SU-DHL-6 (cell line): Measurements from ENCODE around the gene CDC42BPA.

ENCODE experiments used
- H2AFZ ChIP-seq: fragments of 200-600 bp; sonication (generic); 2 replicates; pipeline ENCODE4 v1.6.1; 2014; ENCODE audit warnings: low read depth, mild to moderate bottlenecking, moderate library complexity, mixed read lengths, antibody characterized with exemption, low read length; ENCODE audit not compliant: severe bottlenecking
- H3F3A ChIP-seq: fragments of 200-600 bp; shearing (Covaris generic); 2 replicates; pipeline ENCODE4 v1.6.0; 2016; ENCODE audit warnings: antibody characterized with exemption, mild to moderate bottlenecking; ENCODE audit not compliant: insufficient read depth
- H3K27ac ChIP-seq: fragments of 200-600 bp; sonication (generic); 2 replicates; pipeline ENCODE4 v1.5.1; 2016; ENCODE audit warnings: low read depth, mild to moderate bottlenecking, low read length, moderate library complexity, mixed read lengths
- H3K27me3 ChIP-seq: fragments of 200-600 bp; sonication (generic), shearing (Covaris generic); 2 replicates; pipeline ENCODE4 v1.6.0; 2014; ENCODE audit warnings: mild to moderate bottlenecking, low read length
- H3K36me3 ChIP-seq: fragments of 200-600 bp; sonication (generic); 2 replicates; pipeline ENCODE4 v1.6.1; 2014; ENCODE audit warnings: mild to moderate bottlenecking, low read length, mixed read lengths
- H3K4me2 ChIP-seq: fragments of 300-600, 200-600 bp; shearing (Covaris generic), sonication (generic); 2 replicates; pipeline ENCODE4 v1.6.0; 2014; ENCODE audit warnings: low read length, low read depth, mild to moderate bottlenecking; ENCODE audit not compliant: poor library complexity, severe bottlenecking
- H3K4me3 ChIP-seq: fragments of 200-600 bp; sonication (generic); 2 replicates; pipeline ENCODE4 v1.5.1; 2014; ENCODE audit warnings: antibody characterized with exemption, low read length, mild to moderate bottlenecking, mixed read lengths; ENCODE audit not compliant: insufficient read depth, poor library complexity, severe bottlenecking
- H3K79me2 ChIP-seq: fragments of 200-600 bp; sonication (generic); 2 replicates; pipeline ENCODE4 v1.6.1; 2014; ENCODE audit warnings: mild to moderate bottlenecking, low read length, moderate library complexity; ENCODE audit not compliant: insufficient read depth
- H3K9ac ChIP-seq: fragments of 200-600 bp; sonication (generic); 2 replicates; pipeline ENCODE4 v1.7.0; 2014; ENCODE audit warnings: mild to moderate bottlenecking, low read length
- H3K9me2 ChIP-seq: fragments of 200-600 bp; sonication (generic); replicated peaks from 2 replicates; pipeline ENCODE4 v1.6.1; 2014; ENCODE audit warnings: low read length; ENCODE audit not compliant: insufficient read depth
- H3K9me3 ChIP-seq: fragments of 200-600 bp; sonication (generic); 2 replicates; pipeline ENCODE4 v1.6.1; 2014; ENCODE audit warnings: low read length, mixed read lengths; ENCODE audit not compliant: insufficient read depth
- H4K20me1 ChIP-seq: fragments of 200-600 bp; sonication (generic); 2 replicates; pipeline ENCODE4 v1.6.1; 2014; ENCODE audit warnings: low read depth, mild to moderate bottlenecking, antibody characterized with exemption, low read length, moderate library complexity, mixed read lengths
- CTCF ChIP-seq: fragments of 200-600 bp; sonication (generic); IDR thresholded peaks from one replicate; pipeline ENCODE4 v1.5.1; 2017; ENCODE audit warnings: antibody characterized with exemption, mild to moderate bottlenecking, low read length, moderate library complexity; ENCODE audit not compliant: insufficient read depth, poor library complexity, severe bottlenecking
- EZH2phosphoT487 ChIP-seq: fragments of 200-600 bp; sonication (generic), shearing (Covaris generic); conservative IDR thresholded peaks from 2 replicates; pipeline ENCODE4 v1.6.1; 2018; ENCODE audit warnings: mild to moderate bottlenecking, antibody characterized with exemption, low read length, moderate library complexity, mixed read lengths

Gene CDC42BPA

GRCh38 chr1:227268943-227269342, 49.3 kb downstream of the CDC42BPA start:
- H3K27ac ChIP-seq = no peak overlapping the region
- no peaks in the 10 kb centered on the region for H3K9me2 ChIP-seq
- H3K79me2 ChIP-seq = no peaks in the 10 kb centered on the region
- H3K4me3 ChIP-seq = no peak overlapping the region
- no peak overlapping the region for H2AFZ ChIP-seq
- H3F3A ChIP-seq = no peaks in the 10 kb centered on the region
- H3K36me3 ChIP-seq = no peaks in the 10 kb centered on the region
- H3K27me3 ChIP-seq = no peaks in the 10 kb centered on the region
- H3K9ac ChIP-seq = no peak overlapping the region
- H3K4me2 ChIP-seq = no peak overlapping the region
- H3K9me3 ChIP-seq = no peaks in the 10 kb centered on the region
- TF ChIP-seq EZH2phosphoT487 (no peak), CTCF (no peak)
- no peaks in the 10 kb centered on the region for H4K20me1 ChIP-seq

- H3K9me3 ChIP-seq = no peaks in the 10 kb centered on the region
- TF ChIP-seq CTCF = no peak
- TF ChIP-seq EZH2phosphoT487 = no peak
- no peaks in the 10 kb centered on the region for H3K27me3 ChIP-seq
- H2AFZ ChIP-seq = no peak overlapping the region
- no peaks in the 10 kb centered on the region for H3F3A ChIP-seq
- no peaks in the 10 kb centered on the region for H4K20me1 ChIP-seq
- H3K4me3 ChIP-seq = no peak overlapping the region
- H3K36me3 ChIP-seq = no peaks in the 10 kb centered on the region
- no peak overlapping the region for H3K9ac ChIP-seq
- H3K79me2 ChIP-seq = no peaks in the 10 kb centered on the region
- no peak overlapping the region for H3K4me2 ChIP-seq
- no peaks in the 10 kb centered on the region for H3K9me2 ChIP-seq
- no peak overlapping the region for H3K27ac ChIP-seq
These were observed 52.4 kb downstream of the CDC42BPA start for GRCh38 chr1:227265891-227266290.

GRCh38 chr1:227263869-227264268, 54.4 kb downstream of the CDC42BPA start:
- H3K9ac ChIP-seq = no peak overlapping the region
- no peak overlapping the region for H2AFZ ChIP-seq
- H3K4me3 ChIP-seq = no peak overlapping the region
- no peaks in the 10 kb centered on the region for H4K20me1 ChIP-seq
- H3K27me3 ChIP-seq = no peaks in the 10 kb centered on the region
- no peaks in the 10 kb centered on the region for H3K79me2 ChIP-seq
- H3K36me3 ChIP-seq = no peaks in the 10 kb centered on the region
- H3K27ac ChIP-seq = no peak overlapping the region
- H3K4me2 ChIP-seq = no peak overlapping the region
- TF ChIP-seq CTCF (no peak), EZH2phosphoT487 (no peak)
- H3K9me2 ChIP-seq = no peaks in the 10 kb centered on the region
- no peaks in the 10 kb centered on the region for H3F3A ChIP-seq
- no peaks in the 10 kb centered on the region for H3K9me3 ChIP-seq

- Histone ChIP-seq H3K9me3 (no peaks in the 10 kb centered on the region), H3K4me3 (no peak overlapping the region), H3K36me3 (no peaks in the 10 kb centered on the region), H4K20me1 (no peaks in the 10 kb centered on the region), H2AFZ (no peak overlapping the region), H3K9me2 (no peaks in the 10 kb centered on the region), H3K79me2 (no peaks in the 10 kb centered on the region), H3K9ac (no peak overlapping the region), H3K27me3 (no peaks in the 10 kb centered on the region), H3F3A (no peaks in the 10 kb centered on the region), H3K4me2 (no peak overlapping the region), H3K27ac (no peak overlapping the region)
- TF ChIP-seq EZH2phosphoT487 = no peak
- no peak for TF ChIP-seq CTCF
These were observed 56.8 kb downstream of the CDC42BPA start for GRCh38 chr1:227261501-227261900.
